HG03442 (cell line): ENCODE data around the gene ASNS.

ENCODE experiments used
- ATAC-seq: cut with Tn5 transposase; IDR thresholded peaks from one replicate; pipeline ENCODE4 v1.9.1; 2021; ENCODE audit warnings: mild to moderate bottlenecking, moderate library complexity; ENCODE audit not compliant: unreplicated experiment

ASNS gene

DNA sequence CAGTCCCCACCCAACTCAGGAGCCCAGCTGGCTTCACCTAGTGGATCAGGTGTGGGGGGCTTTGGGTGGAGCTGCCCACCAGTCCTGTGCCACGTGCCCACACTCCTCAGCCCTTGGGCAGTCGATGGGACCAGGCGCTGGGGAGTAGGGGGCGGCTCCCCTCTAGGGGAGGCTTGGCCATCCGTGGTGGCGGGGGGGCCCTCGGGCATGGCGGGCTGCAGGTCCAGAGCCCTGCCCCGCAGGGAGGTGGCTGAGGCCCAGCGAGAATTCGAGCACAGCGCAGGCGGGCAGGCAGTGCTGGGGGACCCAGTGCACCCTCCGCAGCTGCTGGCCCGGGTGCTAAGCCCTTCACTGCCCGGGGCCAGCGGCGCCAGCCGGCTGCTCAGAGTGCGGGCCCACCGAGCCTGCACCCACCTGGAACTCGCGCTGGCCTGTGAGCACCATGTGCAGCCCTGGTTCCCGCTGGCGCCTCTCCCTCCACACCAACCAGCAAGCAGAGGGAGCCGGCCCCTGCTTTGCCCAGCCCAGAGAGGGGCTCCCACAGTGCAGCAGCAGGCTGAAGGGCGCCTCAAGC is 29.3 kb downstream of the ASNS start:
- no peak for ATAC-seq

DNA sequence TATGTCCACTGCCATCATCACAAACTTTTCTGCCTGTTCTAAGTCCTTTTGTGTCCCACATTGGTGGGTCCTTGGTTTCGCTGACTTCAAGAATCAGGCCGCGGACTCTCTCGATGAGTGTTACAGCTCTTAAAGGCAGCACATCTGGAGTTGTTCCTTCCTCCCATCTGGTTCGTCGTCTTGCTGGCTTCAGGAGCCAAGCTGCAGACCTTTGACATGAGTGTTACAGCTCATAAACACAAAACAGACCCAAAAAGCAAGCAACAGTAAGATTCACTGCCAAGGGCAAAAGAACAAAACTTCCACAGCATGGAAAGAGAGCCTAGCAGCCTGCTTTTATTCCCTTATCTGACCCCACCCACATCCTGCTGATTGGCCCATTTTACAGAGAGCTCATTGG is 30.2 kb downstream of the ASNS start:
- ATAC-seq = no peak

- peak; percentile 86 for ATAC-seq
Observed at GRCh38 chr7:97835296-97836138, 36.7 kb downstream of the ASNS start.

GRCh38 chr7:97819161-97819560 is 53.0 kb downstream of the ASNS start:
- no peak for ATAC-seq

DNA sequence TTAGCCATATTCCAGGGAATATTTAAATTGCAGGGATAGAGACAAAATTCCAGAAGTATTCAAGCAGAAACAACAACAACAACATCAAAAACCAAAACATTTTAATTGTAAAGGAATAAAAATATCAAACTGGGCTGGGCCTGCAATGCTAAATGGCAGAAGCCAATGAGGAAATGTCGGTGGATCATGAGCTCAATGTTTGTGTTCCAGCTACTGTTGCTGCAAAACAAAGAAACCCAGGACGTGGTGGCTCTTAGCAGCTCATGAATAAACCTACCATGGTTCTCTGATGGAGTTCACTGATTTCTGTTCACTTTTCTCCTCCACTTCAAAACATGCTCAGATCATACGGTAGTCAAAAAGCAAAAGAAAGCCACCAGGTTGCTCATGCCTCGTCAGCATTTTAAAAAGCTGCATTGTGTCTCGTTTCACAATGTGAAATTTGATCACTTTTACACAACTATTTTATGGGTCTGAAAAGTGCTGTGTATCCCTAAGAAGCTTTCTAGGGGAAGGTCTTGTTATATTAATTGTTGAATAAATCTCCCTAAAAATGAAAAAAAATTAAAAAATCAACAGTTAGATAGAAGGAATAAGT is 54.0 kb downstream of the ASNS start:
- no peak for ATAC-seq
